T-helper 1 cell treated with Interleukin-12 subunit alpha and Interleukin-12 subunit beta and Interleukin-4 antibody, amounts not matched to agents 30 ng/mL and 1 ng/mL, for 36 hours (primary cell): ENCODE results near the gene ELL. TPM values are rescaled to one million over a fixed set of nuclear protein-coding genes. Genes with fewer than 3 reads are reported as not detected.

Experiments
- intact Hi-C: fragments of 100-400 bp; cut with micrococcal nuclease; formaldehyde crosslinking; loops from one replicate; pipeline ENCODE4 v1.15.1; 2024
- total RNA-seq: library from RNA; stranded (reverse); gene quantifications from 2 replicates; pipeline ENCODE4 v1.2.3, GENCODE V29; 2022

Gene ELL
- total RNA-seq, 1 donor from 2014 or later, result 25.7 TPM

DNA sequence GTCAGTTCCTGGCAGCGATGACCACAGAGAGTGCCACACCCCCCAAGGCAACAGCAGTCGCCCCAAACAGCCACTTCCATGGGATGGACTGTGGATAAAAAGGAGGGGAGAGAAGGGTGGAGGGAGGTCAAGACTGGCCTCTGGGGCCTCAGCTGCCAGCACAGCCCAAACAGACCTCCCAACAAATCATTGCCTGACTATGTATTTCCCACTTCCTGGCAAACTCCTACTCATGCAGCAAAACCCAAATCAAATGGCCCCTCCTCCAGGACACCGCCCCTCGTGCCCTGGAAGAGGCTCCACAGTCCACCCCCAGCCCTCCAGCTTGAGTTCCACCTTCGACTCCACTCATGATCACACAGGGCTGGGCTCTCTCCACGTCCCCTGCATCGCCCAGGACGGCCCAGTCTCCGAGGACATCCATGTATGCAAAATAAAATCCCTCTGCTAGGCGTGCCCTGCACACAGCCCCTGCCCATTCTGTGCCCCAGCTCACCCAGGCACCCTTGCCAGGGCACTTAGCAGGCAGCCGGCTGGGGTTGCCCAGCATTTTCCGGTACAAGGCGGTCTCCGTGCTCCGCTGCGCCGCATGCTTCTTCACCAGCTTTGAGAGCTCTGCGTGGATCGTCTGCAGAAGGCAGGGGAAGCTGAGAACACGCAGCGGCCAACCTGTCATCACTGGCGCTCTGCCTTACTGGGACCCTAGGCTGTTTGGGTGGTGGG lies 10.5 kb upstream of the ELL start:
- intact Hi-C loops, result no loop called here

DNA sequence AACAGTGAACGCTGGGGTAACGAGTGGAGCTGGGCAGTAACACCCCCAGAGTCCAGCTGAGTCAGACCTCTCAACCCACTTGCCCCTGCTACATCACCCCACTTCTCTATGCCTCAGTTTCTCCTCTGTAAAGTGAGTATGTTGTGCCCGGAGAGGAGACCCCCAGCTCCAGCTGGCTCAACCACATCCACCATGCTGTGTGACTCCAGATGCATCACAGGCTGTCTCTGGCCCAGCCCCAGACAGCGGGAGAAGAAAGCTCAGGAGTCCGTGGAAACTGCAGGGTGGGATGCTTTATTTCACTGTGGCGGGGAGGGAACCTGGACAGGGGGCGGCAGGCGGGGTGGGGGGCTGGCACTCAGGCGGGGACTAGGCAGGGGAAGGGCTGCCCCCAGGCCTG lies 9.6 kb upstream of the ELL start:
- intact Hi-C loops, result no loop called here

DNA sequence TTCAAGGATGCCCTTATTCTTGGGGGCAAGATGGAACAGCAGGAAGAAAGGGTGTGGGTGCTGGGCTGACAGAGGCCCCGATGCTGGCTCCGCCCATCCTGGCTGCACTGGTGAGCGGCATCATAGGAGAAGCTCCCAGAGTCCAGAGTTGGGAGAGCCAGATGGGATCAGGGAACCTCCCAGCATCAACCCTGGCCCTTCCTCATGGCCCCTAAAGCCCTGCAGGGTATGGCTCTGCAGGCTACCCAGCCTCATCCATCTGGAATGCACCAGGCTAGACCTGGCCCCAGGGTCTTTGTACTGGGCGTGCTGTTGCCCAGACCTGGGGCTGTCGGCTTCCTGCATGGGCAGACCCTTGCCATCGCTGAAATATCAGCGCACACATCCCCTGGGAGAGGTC lies 7.9 kb upstream of the ELL start:
- intact Hi-C loops, result no loop called here

DNA sequence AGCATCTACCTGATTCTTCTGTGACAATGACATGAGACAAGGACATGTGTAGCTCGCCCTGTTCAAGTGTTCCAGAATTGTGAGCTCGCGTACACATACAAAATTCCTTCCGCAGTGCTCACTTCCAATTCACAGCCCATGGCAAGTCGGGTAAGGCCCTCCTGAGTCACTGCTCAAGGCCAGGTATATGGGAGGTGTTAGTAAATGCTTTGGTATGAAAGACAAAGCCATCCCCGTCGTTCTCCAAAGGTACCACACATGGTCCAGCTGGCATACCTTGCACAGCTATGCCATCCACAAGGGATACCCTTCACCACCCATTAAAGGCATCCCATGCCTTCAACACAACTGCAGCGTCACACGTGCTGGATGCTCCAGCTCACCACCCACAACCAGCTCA lies 4.4 kb upstream of the ELL start:
- intact Hi-C loops, result no loop called here

- intact Hi-C loops, result loop anchor here (2.0 to 5.0 kb wide), 3 partner anchors 45 to 1217 kb away; partner anchors contain the start of genes CRTC1, DDA1 and MRPL34
Observed at GRCh38 chr19:18523841-18524240, 2.0 kb upstream of the ELL start.

- intact Hi-C loops, result loop anchor here (1.0 to 5.0 kb wide), 19 partner anchors 21 to 1216 kb away; partner anchors contain the start of genes ARMC6, BORCS8, COPE and CRTC1
Observed at GRCh38 chr19:18522862-18523440, 1.1 kb upstream of the ELL start.

- intact Hi-C loops, result loop anchor here (1.0 to 5.0 kb wide), 19 partner anchors 22 to 1215 kb away; partner anchors contain the start of genes ARMC6, BORCS8, COPE and CRTC1
Observed at GRCh38 chr19:18522124-18522861, 423 bp upstream of the ELL start.

- intact Hi-C loops, result loop anchor here (1.0 to 5.0 kb wide), 3 partner anchors 52 to 1214 kb away; partner anchors contain the start of genes CRTC1, DDA1 and MRPL34
Observed at GRCh38 chr19:18520848-18521691, 800 bp downstream of the ELL start.

GRCh38 chr19:18519962-18520847 lies 1.7 kb downstream of the ELL start:
- intact Hi-C loops, result loop anchor here (1.0 to 5.0 kb wide), 3 partner anchors 51 to 1213 kb away; partner anchors contain the start of genes CRTC1, DDA1 and MRPL34

DNA sequence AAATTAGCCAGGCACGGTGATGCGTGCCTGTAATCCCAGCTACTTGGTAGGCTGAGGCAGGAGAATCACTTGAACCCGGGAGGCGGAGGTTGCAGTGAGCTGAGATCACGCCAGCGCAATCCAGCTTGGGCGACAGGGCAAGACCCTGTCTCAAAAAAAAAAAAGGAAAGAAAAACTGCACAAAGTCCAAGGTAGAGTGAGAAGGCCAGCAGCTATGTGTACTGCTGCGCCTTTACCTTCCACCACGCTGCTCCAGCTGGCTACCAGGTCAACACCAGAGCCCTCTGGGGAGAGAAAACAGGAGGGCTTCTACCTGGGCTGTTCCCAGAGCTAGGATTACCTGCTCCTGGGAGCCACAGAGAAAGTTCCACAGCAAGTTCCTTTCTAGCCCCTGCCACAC lies 3.2 kb downstream of the ELL start:
- intact Hi-C loops, result no loop called here

DNA sequence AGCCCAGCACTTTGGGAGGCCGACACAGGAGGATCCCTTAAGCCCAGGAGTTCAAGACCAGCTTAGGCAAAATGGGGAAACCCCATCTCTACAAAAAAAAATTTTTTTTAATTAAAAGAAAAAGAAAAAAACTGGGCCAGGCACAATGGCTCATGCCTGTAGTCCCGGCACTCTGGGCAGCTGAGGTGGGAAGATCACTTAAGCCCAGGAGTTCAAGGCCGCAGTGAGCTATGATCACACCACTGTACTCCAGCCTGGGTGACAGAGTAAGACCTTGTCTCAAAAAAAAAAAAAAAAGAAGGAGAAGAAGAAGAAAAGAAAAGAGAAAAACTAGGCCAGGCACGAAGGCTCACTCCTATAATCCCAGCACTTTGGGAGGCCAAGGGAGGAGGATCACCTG lies 4.3 kb downstream of the ELL start:
- intact Hi-C loops, result no loop called here

GRCh38 chr19:18515959-18516358 lies 5.9 kb downstream of the ELL start:
- intact Hi-C loops, result no loop called here

DNA sequence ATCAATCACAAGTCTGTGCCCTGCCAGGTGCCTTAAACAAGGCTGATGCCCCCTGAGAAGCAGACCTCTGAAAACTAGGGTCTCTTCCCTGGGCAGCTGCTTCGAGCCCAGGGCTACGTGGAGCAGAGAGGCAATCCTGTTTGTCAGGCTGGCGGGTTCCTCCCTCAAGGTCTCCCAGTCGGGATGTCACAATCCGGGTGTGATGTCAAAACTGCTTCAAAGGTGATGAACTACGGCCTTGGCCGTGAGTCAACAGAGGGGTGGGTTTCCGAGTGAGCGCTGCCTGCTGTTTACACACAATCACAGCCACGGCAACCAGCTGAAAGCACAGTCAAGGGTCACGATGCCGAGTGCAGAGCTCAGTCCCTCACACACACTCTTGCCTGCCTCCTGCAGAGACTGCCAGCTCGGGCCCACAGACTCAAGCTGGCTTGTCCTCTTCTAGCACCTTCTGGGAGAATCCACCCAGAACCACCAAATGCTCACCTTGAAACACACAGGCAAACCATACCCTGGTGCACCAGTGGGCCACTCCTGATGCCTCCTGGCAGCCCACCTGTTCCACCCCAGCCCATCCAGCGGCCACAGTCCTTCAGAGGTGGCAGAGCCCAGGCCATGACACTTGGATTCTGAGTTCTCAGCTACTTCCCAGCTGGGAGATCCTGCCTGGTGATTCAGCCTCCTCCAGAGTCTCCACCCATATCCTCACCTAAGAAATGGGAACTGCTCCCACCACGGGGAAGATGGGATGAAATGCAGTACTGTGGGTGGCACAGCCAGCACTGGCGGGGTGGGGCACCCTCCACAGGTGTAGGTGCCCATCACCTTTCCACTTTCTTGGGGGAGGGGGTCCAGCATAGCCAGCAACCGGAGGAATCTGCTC lies 6.8 kb downstream of the ELL start:
- intact Hi-C loops, result no loop called here

GRCh38 chr19:18513868-18514267 lies 8.0 kb downstream of the ELL start:
- intact Hi-C loops, result no loop called here

- intact Hi-C loops, result no loop called here
Observed at GRCh38 chr19:18510216-18510615, 11.7 kb downstream of the ELL start.

DNA sequence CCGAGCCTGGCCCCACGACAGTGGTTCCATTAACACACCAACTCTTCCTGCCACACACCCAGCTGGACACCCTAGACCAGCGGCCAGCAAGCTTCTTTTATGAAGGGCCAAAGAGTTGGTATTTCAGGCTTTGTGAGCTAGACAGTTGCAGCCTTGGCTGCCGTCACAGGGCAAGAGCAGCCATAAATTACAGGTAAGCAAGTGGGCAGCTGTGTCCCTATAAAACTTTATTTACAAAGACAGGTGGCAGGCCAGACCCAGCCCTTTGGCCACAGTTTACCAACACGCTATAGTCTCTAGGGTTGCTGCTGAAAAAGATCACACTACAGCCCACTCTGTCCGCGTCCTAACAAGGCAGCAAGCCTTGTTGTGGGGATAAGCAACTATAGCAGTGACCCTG lies 13.3 kb downstream of the ELL start:
- intact Hi-C loops, result no loop called here

GRCh38 chr19:18507727-18508440 lies 14.0 kb downstream of the ELL start:
- intact Hi-C loops, result no loop called here

DNA sequence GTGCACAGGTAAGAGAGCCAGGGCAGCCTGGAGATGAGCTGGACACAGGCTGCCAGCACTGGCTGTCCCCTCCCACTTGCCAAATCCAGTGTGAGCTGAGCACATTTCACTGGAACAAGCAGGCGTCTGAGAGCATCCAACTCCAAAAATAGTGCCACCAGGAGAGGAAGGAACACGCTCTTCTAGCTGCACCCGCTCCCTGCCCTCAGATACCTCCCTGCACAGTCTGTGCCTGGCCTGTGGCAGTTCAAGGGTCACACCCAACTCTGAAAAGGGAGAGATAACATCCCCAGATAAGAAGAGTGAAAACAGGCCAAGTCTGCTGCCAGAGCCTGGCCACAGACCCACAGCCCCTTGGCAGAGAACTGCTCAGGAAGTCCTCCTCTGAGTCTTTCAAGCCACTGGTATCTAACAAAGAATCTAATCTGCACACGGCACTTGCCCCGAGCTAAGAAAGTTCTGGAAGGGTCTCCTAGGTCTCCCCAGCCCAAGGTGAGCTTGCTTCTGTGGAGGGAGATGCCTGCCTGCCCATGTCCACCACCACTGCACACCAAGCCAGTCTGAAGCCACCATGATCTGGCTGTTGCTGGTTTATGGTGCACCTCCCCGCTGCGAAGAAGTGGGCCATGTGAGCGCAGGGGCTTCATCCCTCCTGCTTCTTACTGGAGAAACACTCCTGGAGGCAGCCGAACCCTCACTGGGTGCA lies 14.7 kb downstream of the ELL start:
- intact Hi-C loops, result no loop called here
